H9 (cell line): Measurements from ENCODE around the gene AP2M1. TPM values are rescaled to one million over a fixed set of nuclear protein-coding genes. Genes with fewer than 3 reads are reported as not detected.

Experiments used
- DNase-seq: peaks from one replicate; pipeline ENCODE4 v3.0.0-alpha.2; 2017
- H2AFZ ChIP-seq: one replicate; pipeline ENCODE4 v1.6.1; 2013; ENCODE audit warnings: mild to moderate bottlenecking, low read length, control low read depth, moderate library complexity
- H2AK5ac ChIP-seq: 2 replicates; pipeline ENCODE4 v1.6.1; 2013; ENCODE audit warnings: low read length, control low read depth, mixed read lengths; ENCODE audit not compliant: insufficient read length
- H2BK120ac ChIP-seq: one replicate; pipeline ENCODE4 v1.6.1; 2013; ENCODE audit warnings: low read depth, mild to moderate bottlenecking, low read length, control low read depth, inconsistent platforms; ENCODE audit not compliant: poor library complexity, severe bottlenecking
- H2BK12ac ChIP-seq: 2 replicates; pipeline ENCODE4 v1.6.1; 2013; ENCODE audit warnings: low read length, control low read depth, mixed read lengths, low read depth; ENCODE audit not compliant: insufficient read length
- H2BK15ac ChIP-seq: 2 replicates; pipeline ENCODE4 v1.6.1; 2013; ENCODE audit warnings: low read depth, low read length, control low read depth
- H2BK20ac ChIP-seq: one replicate; pipeline ENCODE4 v1.6.1; 2013; ENCODE audit warnings: low read depth, mild to moderate bottlenecking, low read length, control low read depth, inconsistent platforms; ENCODE audit not compliant: poor library complexity, severe bottlenecking
- H2BK5ac ChIP-seq: 2 replicates; pipeline ENCODE4 v1.6.1; 2013; ENCODE audit warnings: low read length, control low read depth, mixed read lengths; ENCODE audit not compliant: insufficient read length
- H3K14ac ChIP-seq: 2 replicates; pipeline ENCODE4 v1.6.1; 2013; ENCODE audit warnings: low read length, control low read depth; ENCODE audit not compliant: insufficient read depth
- H3K18ac ChIP-seq: 2 replicates; pipeline ENCODE4 v1.6.1; 2013; ENCODE audit warnings: low read depth, mild to moderate bottlenecking, mixed read lengths, low read length, control low read depth; ENCODE audit not compliant: insufficient read length
- H3K23ac ChIP-seq: 2 replicates; pipeline ENCODE4 v1.6.1; 2013; ENCODE audit warnings: low read length, control low read depth, mixed read lengths, low read depth; ENCODE audit not compliant: insufficient read length
- H3K23me2 ChIP-seq: 2 replicates; pipeline ENCODE4 v1.6.1; 2013; ENCODE audit warnings: low read depth, mild to moderate bottlenecking, mixed read lengths, low read length, control low read depth; ENCODE audit not compliant: insufficient read length, poor library complexity, severe bottlenecking
- H3K27ac ChIP-seq: 2 replicates; pipeline ENCODE4 v1.5.1; 2013; ENCODE audit warnings: low read length, control low read depth, mixed read lengths, low read depth; ENCODE audit not compliant: insufficient read length
- H3K27me3 ChIP-seq: 2 replicates; pipeline ENCODE4 v1.6.1; 2013; ENCODE audit warnings: low read length, control low read depth, inconsistent platforms; ENCODE audit not compliant: insufficient read depth
- H3K4ac ChIP-seq: 2 replicates; pipeline ENCODE4 v1.6.1; 2013; ENCODE audit warnings: low read depth, mild to moderate bottlenecking, control low read depth, inconsistent platforms, low read length, moderate library complexity
- H3K4me1 ChIP-seq: 2 replicates; pipeline ENCODE4 v1.6.1; 2013; ENCODE audit warnings: low read length, control low read depth, inconsistent platforms; ENCODE audit not compliant: insufficient read depth
- H3K4me2 ChIP-seq: 2 replicates; pipeline ENCODE4 v1.6.1; 2013; ENCODE audit warnings: low read length, control low read depth, mixed read lengths; ENCODE audit not compliant: insufficient read length, insufficient read depth
- H3K56ac ChIP-seq: 2 replicates; pipeline ENCODE4 v1.6.1; 2013; ENCODE audit warnings: low read depth, mild to moderate bottlenecking, mixed read lengths, low read length, control low read depth; ENCODE audit not compliant: insufficient read length
- H3K79me1 ChIP-seq: 2 replicates; pipeline ENCODE4 v1.6.1; 2013; ENCODE audit warnings: low read depth, mild to moderate bottlenecking, moderate library complexity, low read length, control low read depth, inconsistent platforms; ENCODE audit not compliant: insufficient read depth, poor library complexity, severe bottlenecking
- H3K79me2 ChIP-seq: 2 replicates; pipeline ENCODE4 v1.6.1; 2013; ENCODE audit warnings: low read length, control low read depth, inconsistent platforms; ENCODE audit not compliant: insufficient read depth
- H3K9ac ChIP-seq: 2 replicates; pipeline ENCODE4 v1.6.1; 2013; ENCODE audit warnings: low read length, control low read depth, mixed read lengths; ENCODE audit not compliant: insufficient read length; ENCODE audit errors: extremely low read depth
- H3K9me3 ChIP-seq: one replicate; pipeline ENCODE4 v1.6.1; 2013; ENCODE audit warnings: low read depth, low read length, inconsistent platforms; ENCODE audit not compliant: control insufficient read depth
- H3T11ph ChIP-seq: one replicate; pipeline ENCODE4 v1.6.1; 2013; ENCODE audit warnings: mild to moderate bottlenecking, low read length, control low read depth, inconsistent platforms
- H4K20me1 ChIP-seq: one replicate; pipeline ENCODE4 v1.6.1; 2013; ENCODE audit not compliant: control insufficient read depth, insufficient read length, insufficient read depth
- H4K5ac ChIP-seq: 2 replicates; pipeline ENCODE4 v1.6.1; 2013; ENCODE audit warnings: low read depth, mild to moderate bottlenecking, mixed read lengths, low read length, control low read depth; ENCODE audit not compliant: insufficient read length
- H4K8ac ChIP-seq: replicated peaks from 2 replicates; pipeline ENCODE4 v1.6.1; 2013; ENCODE audit warnings: low read length, control low read depth, mixed read lengths, low read depth; ENCODE audit not compliant: insufficient read length
- H4K91ac ChIP-seq: 2 replicates; pipeline ENCODE4 v1.6.1; 2013; ENCODE audit warnings: low read depth, mild to moderate bottlenecking, moderate library complexity, mixed read lengths, low read length, control low read depth; ENCODE audit not compliant: insufficient read length
- H3K27ac Mint-ChIP-seq, 3 experiments: 2 replicates in 2 of 3; 3 replicates in 1 of 3; pipeline ENCODE4 v1.8.0; 2020 to 2021; ENCODE audit warnings: mixed read lengths in 3 of 3, mild to moderate bottlenecking in 1 of 3, moderate library complexity in 1 of 3
- H3K27me3 Mint-ChIP-seq: 2 replicates; pipeline ENCODE4 v1.8.0; 2021; ENCODE audit warnings: low read depth, mild to moderate bottlenecking, moderate library complexity, mixed read lengths
- H3K36me3 Mint-ChIP-seq, 3 experiments: 2 replicates in 2 of 3; 3 replicates in 1 of 3; pipeline ENCODE4 v1.8.0; 2020 to 2021; ENCODE audit warnings: low read depth in 3 of 3, mixed read lengths in 3 of 3; ENCODE audit not compliant: insufficient read depth in 1 of 3
- H3K4me1 Mint-ChIP-seq, 2 experiments: 2 replicates each; pipeline ENCODE4 v1.8.0; 2020; ENCODE audit warnings: mixed read lengths in 2 of 2
- H3K4me3 Mint-ChIP-seq, 2 experiments: 2 replicates in 1 of 2; 3 replicates in 1 of 2; pipeline ENCODE4 v1.8.0; 2020 to 2021; ENCODE audit warnings: mild to moderate bottlenecking in 2 of 2, mixed read lengths in 2 of 2, moderate library complexity in 1 of 2
- H3K9me3 Mint-ChIP-seq, 2 experiments: 2 replicates in 1 of 2; 3 replicates in 1 of 2; pipeline ENCODE4 v1.8.0; 2020; ENCODE audit warnings: mild to moderate bottlenecking in 2 of 2, mixed read lengths in 2 of 2, moderate library complexity in 1 of 2
- WGBS: extraction: QIAGEN DNeasy Blood & Tissue Kit; methylation state at CpG from one replicate; pipeline ENCODE4 v1.1.7; 2013; ENCODE audit warnings: missing lambda C conversion rate, low lambda C conversion rate, mixed read lengths; ENCODE audit not compliant: insufficient read length; ENCODE audit errors: extremely low coverage; 5-methylcytosine and 5-hydroxymethylcytosine counted together
- total RNA-seq: library from RNA; stranded (reverse); gene quantifications from 2 replicates; pipeline ENCODE4 v1.2.1, GENCODE V29; 2021
- TF ChIP-seq, protein P1 (sequence below): fragments of 200-600 bp; sonication (generic); conservative IDR thresholded peaks from 3 replicates; pipeline ENCODE4 v1.8.0; 2021; ENCODE audit warnings: antibody characterized with exemption, mild to moderate bottlenecking

Gene AP2M1
- total RNA-seq, 1 experiment from 2014 or later = 443 TPM

DNA sequence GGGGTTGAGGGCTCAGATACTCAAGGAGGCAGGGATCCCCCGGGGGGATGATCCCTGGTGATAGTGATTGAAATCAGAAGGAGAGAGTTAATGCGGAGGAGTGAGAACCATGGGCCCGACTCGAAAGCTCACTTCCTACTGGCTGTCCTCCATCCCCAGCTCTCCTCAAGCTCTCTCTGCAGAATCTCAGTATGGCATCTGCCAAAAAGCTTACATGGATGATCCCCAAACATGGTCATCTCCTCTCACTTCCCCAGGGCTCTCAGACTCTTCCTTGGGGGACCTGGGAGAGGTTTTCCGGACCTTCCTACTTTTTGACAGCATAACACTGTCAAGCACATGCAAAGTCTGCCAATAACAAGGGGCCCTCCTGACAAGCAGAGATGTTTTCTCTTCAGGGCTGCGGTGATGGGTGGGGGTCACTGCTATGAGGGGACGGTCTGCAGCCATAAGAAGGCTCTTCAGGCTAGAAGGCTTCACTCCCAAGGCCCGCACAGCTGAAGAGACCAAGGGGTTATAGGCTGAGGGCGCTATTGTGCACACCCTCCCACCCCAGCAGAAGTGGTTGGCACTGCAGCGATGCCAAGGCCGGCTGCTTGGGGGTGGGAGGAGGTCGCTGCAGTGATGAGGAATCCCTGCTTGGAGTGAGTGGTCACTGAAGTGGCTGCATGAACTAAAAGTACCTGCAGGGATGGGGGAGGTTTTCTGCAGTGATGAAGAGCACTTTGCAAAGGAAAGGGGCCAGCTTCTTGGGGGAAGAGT lies 53.9 kb downstream of the AP2M1 start:
- H2AK5ac ChIP-seq = no peak overlapping the region
- H2BK120ac ChIP-seq = no peak overlapping the region
- no peak overlapping the region for H2BK12ac ChIP-seq
- H3K23ac ChIP-seq = no peak overlapping the region
- no peaks in the 10 kb centered on the region for H3K4me1 ChIP-seq
- H3K27me3 ChIP-seq = peaks cover 37% of the 10 kb centered on the region
- peaks cover 76% of the 10 kb centered on the region for H3K27me3 Mint-ChIP-seq
- H3K9me3 Mint-ChIP-seq = no peaks in the 10 kb centered on the region
- no peak overlapping the region for H2BK20ac ChIP-seq
- H3K18ac ChIP-seq = no peak overlapping the region
- no peaks in the 10 kb centered on the region for H3K79me2 ChIP-seq
- H3K36me3 Mint-ChIP-seq = no peaks in the 10 kb centered on the region
- no peak overlapping the region for H4K5ac ChIP-seq
- no peaks in the 10 kb centered on the region for H3K79me1 ChIP-seq
- H3K4ac ChIP-seq = no peak overlapping the region
- no peaks in the 10 kb centered on the region for H4K20me1 ChIP-seq
- peaks cover 2 to 6% of the 10 kb centered on the region in 2 experiments for H3K4me1 Mint-ChIP-seq
- H3K9ac ChIP-seq = no peak overlapping the region
- peak overlapping the region; percentile 57 to 77 for H3K4me3 Mint-ChIP-seq
- H2BK5ac ChIP-seq = no peak overlapping the region
- no peaks in the 10 kb centered on the region for H3K9me3 ChIP-seq
- no peak overlapping the region for H4K91ac ChIP-seq
- peaks cover 15% of the 10 kb centered on the region for H3K23me2 ChIP-seq
- no peak for DNase-seq
- no peak overlapping the region for H2AFZ ChIP-seq
- no peak overlapping the region for H3K27ac Mint-ChIP-seq
- H3K56ac ChIP-seq = no peak overlapping the region
- no peak overlapping the region for H3T11ph ChIP-seq
- no peak overlapping the region for H3K14ac ChIP-seq
- WGBS = no CpG with 5 or more reads among the region's 12 CpGs
- H3K27ac ChIP-seq = no peak overlapping the region
- TF ChIP-seq, protein P1, sequence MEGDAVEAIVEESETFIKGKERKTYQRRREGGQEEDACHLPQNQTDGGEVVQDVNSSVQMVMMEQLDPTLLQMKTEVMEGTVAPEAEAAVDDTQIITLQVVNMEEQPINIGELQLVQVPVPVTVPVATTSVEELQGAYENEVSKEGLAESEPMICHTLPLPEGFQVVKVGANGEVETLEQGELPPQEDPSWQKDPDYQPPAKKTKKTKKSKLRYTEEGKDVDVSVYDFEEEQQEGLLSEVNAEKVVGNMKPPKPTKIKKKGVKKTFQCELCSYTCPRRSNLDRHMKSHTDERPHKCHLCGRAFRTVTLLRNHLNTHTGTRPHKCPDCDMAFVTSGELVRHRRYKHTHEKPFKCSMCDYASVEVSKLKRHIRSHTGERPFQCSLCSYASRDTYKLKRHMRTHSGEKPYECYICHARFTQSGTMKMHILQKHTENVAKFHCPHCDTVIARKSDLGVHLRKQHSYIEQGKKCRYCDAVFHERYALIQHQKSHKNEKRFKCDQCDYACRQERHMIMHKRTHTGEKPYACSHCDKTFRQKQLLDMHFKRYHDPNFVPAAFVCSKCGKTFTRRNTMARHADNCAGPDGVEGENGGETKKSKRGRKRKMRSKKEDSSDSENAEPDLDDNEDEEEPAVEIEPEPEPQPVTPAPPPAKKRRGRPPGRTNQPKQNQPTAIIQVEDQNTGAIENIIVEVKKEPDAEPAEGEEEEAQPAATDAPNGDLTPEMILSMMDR = no peak
- no peak overlapping the region for H2BK15ac ChIP-seq
- peak overlapping the region; percentile 65 for H3K4me2 ChIP-seq
- no peak overlapping the region for H4K8ac ChIP-seq
